HCT116 (cell line): ENCODE data around the gene COL18A1. TPM values are rescaled to one million over a fixed set of nuclear protein-coding genes. Genes with fewer than 3 reads are reported as not detected.

ENCODE experiments used
- ATAC-seq: fragments of 200-7000 bp; cut with Tn5 transposase; 2 replicates; pipeline ENCODE4 v1.9.1; 2020; ENCODE audit warnings: mild to moderate bottlenecking, moderate library complexity
- BruUV-seq: library from RNA; stranded (reverse); fragments of 400-500 nt; replicated peaks from 2 replicates; lab custom pipeline; 2021; lab: Mats Ljungman, UMichigan
- CTCF ChIA-PET: fragments of 300-600 bp; sonication (Branson Sonifier 250); formaldehyde crosslinking; loops from one replicate; lab custom pipeline; 2021; ENCODE audit warnings: antibody characterized with exemption; lab: Charles Lee
- POLR2A ChIA-PET: fragments of 300-600, 350-600 bp; sonication (Branson Sonifier 250); formaldehyde crosslinking; loops from one replicate; lab custom pipeline; 2021; ENCODE audit warnings: antibody characterized with exemption; lab: Charles Lee
- RAD21 ChIA-PET, 2 experiments: fragments of 300-600 bp; sonication (Branson Sonifier 250); formaldehyde crosslinking; loops; one replicate each; lab custom pipeline; 2023; ENCODE audit warnings: low total read pairs in 2 of 2; ENCODE audit not compliant: uncharacterized antibody in 2 of 2, unreplicated experiment in 2 of 2, low non-redundant PET in 1 of 2; lab: Charles Lee
- DNase-seq: peaks from one replicate; pipeline ENCODE4 v3.0.0-alpha.2; 2010; ENCODE audit warnings: low read depth, low spot score
- H2AFZ ChIP-seq: fragments of 200-600 bp; shearing (Covaris generic), sonication (generic); 2 replicates; pipeline ENCODE4 v1.6.1; 2017; ENCODE audit warnings: low read depth, mixed run types, mixed read lengths, antibody characterized with exemption, low read length; ENCODE audit not compliant: poor library complexity, severe bottlenecking
- H3K27ac ChIP-seq: 2 replicates; pipeline ENCODE4 v1.5.1; 2012; ENCODE audit warnings: low read depth, low read length
- H3K27me3 ChIP-seq: fragments of 200-600 bp; sonication (generic); 2 replicates; pipeline ENCODE4 v1.6.1; 2016; ENCODE audit warnings: mixed run types, low read length, mixed read lengths; ENCODE audit not compliant: insufficient read depth
- H3K36me3 ChIP-seq, 2 experiments: fragments of 200-500 bp in 1 of 2; fragments of 200-600 bp in 1 of 2; sonication (Bioruptor generic) in 1 of 2; sonication (generic) in 1 of 2; 2 replicates each; pipeline versions ENCODE4 v1.5.1 to v1.6.1; 2014 to 2016; ENCODE audit warnings: low read length in 2 of 2, inconsistent platforms in 1 of 2, mixed read lengths in 1 of 2, mixed run types in 1 of 2; ENCODE audit not compliant: insufficient read depth in 2 of 2, control insufficient read depth in 1 of 2
- H3K4me1 ChIP-seq, 2 experiments: fragments of 200-600 bp in 1 of 2; sonication (generic) in 1 of 2; 2 replicates each; pipeline versions ENCODE4 v1.5.1 to v1.6.1; 2012 to 2017; ENCODE audit warnings: low read length in 2 of 2, inconsistent platforms in 1 of 2, mild to moderate bottlenecking in 1 of 2, mixed read lengths in 1 of 2, mixed run types in 1 of 2, moderate library complexity in 1 of 2; ENCODE audit not compliant: insufficient read depth in 2 of 2, control insufficient read depth in 1 of 2
- H3K4me2 ChIP-seq: fragments of 200-600 bp; sonication (generic); 2 replicates; pipeline ENCODE4 v1.6.1; 2017; ENCODE audit warnings: mixed run types, low read length, mixed read lengths
- H3K4me3 ChIP-seq, 2 experiments: fragments of 200-600 bp in 1 of 2; sonication (generic) in 1 of 2; replicated peaks in 1 of 2; 2 replicates each; pipeline ENCODE4 v1.5.1; 2011 to 2016; ENCODE audit warnings: low read length in 2 of 2, control low read depth in 1 of 2, low read depth in 1 of 2, mild to moderate bottlenecking in 1 of 2, mixed read lengths in 1 of 2, mixed run types in 1 of 2
- H3K79me2 ChIP-seq: fragments of 200-600 bp; sonication (generic); 2 replicates; pipeline ENCODE4 v1.6.1; 2017; ENCODE audit warnings: mild to moderate bottlenecking, mixed run types, low read length, moderate library complexity, mixed read lengths; ENCODE audit not compliant: insufficient read depth
- H3K9ac ChIP-seq: fragments of 200-600 bp; sonication (generic); 2 replicates; pipeline ENCODE4 v1.6.1; 2016; ENCODE audit warnings: low read length, mixed read lengths
- H3K9me2 ChIP-seq: fragments of 200-600 bp; sonication (generic), shearing (Covaris generic); 2 replicates; pipeline ENCODE4 v1.6.1; 2017; ENCODE audit warnings: mixed run types, mild to moderate bottlenecking, moderate library complexity; ENCODE audit not compliant: insufficient read depth
- H3K9me3 ChIP-seq, 2 experiments: fragments of 200-500 bp in 1 of 2; fragments of 200-600 bp in 1 of 2; sonication (Bioruptor generic) in 1 of 2; sonication (generic) in 1 of 2; 2 replicates each; pipeline ENCODE4 v1.6.1; 2014 to 2017; ENCODE audit warnings: low read length in 2 of 2, mixed read lengths in 2 of 2, inconsistent platforms in 1 of 2, low read depth in 1 of 2, mild to moderate bottlenecking in 1 of 2, mixed run types in 1 of 2, moderate library complexity in 1 of 2; ENCODE audit not compliant: control insufficient read depth in 1 of 2, insufficient read depth in 1 of 2
- H4K20me1 ChIP-seq: fragments of 200-600 bp; sonication (generic), shearing (Covaris generic); 2 replicates; pipeline ENCODE4 v1.6.1; 2017; ENCODE audit warnings: mixed run types, mild to moderate bottlenecking, moderate library complexity; ENCODE audit not compliant: insufficient read depth
- ATF3 ChIP-seq: IDR thresholded peaks from 2 replicates; pipeline ENCODE4 v1.6.1; 2012
- CBX3 ChIP-seq: IDR thresholded peaks from 2 replicates; pipeline ENCODE4 v1.6.1; 2012; ENCODE audit warnings: low read depth
- EGR1 ChIP-seq: IDR thresholded peaks from 2 replicates; pipeline ENCODE4 v1.6.1; 2012; ENCODE audit warnings: low read depth
- ELF1 ChIP-seq: IDR thresholded peaks from 2 replicates; pipeline ENCODE4 v1.6.1; 2012; ENCODE audit warnings: low read depth, borderline replicate concordance
- EZH2 ChIP-seq: fragments of 200-600 bp; sonication (generic); IDR thresholded peaks from 2 replicates; pipeline ENCODE4 v1.6.1; 2017; ENCODE audit warnings: antibody characterized with exemption, mixed run types
- EZH2phosphoT487 ChIP-seq: fragments of 200-600 bp; IDR thresholded peaks from 2 replicates; pipeline ENCODE4 v1.6.1; 2018; ENCODE audit warnings: antibody characterized with exemption, borderline replicate concordance
- FOSL1 ChIP-seq: IDR thresholded peaks from 2 replicates; pipeline ENCODE4 v1.6.1; 2012; ENCODE audit warnings: low read depth
- JUND ChIP-seq: IDR thresholded peaks from 2 replicates; pipeline ENCODE4 v1.6.1; 2012
- MAX ChIP-seq: IDR thresholded peaks from 2 replicates; pipeline ENCODE4 v1.6.1; 2012
- POLR2AphosphoS5 ChIP-seq: IDR thresholded peaks from 2 replicates; pipeline ENCODE4 v1.6.1; 2011; ENCODE audit warnings: mild to moderate bottlenecking, low read depth, low read length, moderate library complexity
- RAD21 ChIP-seq: IDR thresholded peaks from 2 replicates; pipeline ENCODE4 v1.6.1; 2012; ENCODE audit warnings: low read depth, mild to moderate bottlenecking
- REST ChIP-seq: IDR thresholded peaks from 2 replicates; pipeline ENCODE4 v1.6.1; 2012; ENCODE audit warnings: low read depth
- SIN3A ChIP-seq: IDR thresholded peaks from 2 replicates; pipeline ENCODE4 v1.6.1; 2012; ENCODE audit warnings: low read depth
- SP1 ChIP-seq: IDR thresholded peaks from 2 replicates; pipeline ENCODE4 v1.6.1; 2012; ENCODE audit warnings: low read depth
- SRF ChIP-seq: IDR thresholded peaks from 2 replicates; pipeline ENCODE4 v1.6.1; 2012; ENCODE audit warnings: low read depth
- TCF7L2 ChIP-seq: IDR thresholded peaks from 2 replicates; pipeline ENCODE4 v1.7.0; 2011; ENCODE audit warnings: borderline replicate concordance, inconsistent platforms; ENCODE audit not compliant: insufficient read depth, insufficient read length; ENCODE audit errors: extremely low read depth
- YY1 ChIP-seq: IDR thresholded peaks from 2 replicates; pipeline ENCODE4 v1.6.1; 2011; ENCODE audit warnings: low read length, low read depth, moderate library complexity, mild to moderate bottlenecking; ENCODE audit not compliant: insufficient replicate concordance; ENCODE audit errors: extremely low read depth
- ZBTB33 ChIP-seq: IDR thresholded peaks from 2 replicates; pipeline ENCODE4 v1.6.1; 2011; ENCODE audit warnings: mild to moderate bottlenecking, low read length, moderate library complexity; ENCODE audit not compliant: insufficient replicate concordance; ENCODE audit errors: extremely low read depth
- intact Hi-C: fragments of 100-400 bp; cut with micrococcal nuclease; formaldehyde crosslinking; loops from 2 replicates; pipeline ENCODE4 v1.10.0; 2022
- total RNA-seq: library from RNA; stranded (reverse); gene quantifications from one replicate; pipeline ENCODE4 v1.2.1, GENCODE V29; 2021; ENCODE audit not compliant: unreplicated experiment

The COL18A1 gene
- total RNA-seq, 1 experiment from 2014 or later = 59.5 TPM

- peaks cover 0 to 5% of the 10 kb centered on the region in 2 experiments; a peak in 1 of 4 replicates for H3K9me3 ChIP-seq
- no peak for TF ChIP-seq SRF
- TF ChIP-seq REST = no peak
- TF ChIP-seq JUND = no peak
- TF ChIP-seq RAD21 = no peak
- TF ChIP-seq TCF7L2 = no peak
- no peak for TF ChIP-seq MAX
- no peak for TF ChIP-seq CBX3
- no peak for TF ChIP-seq ZBTB33
- TF ChIP-seq EGR1 = no peak
- TF ChIP-seq SIN3A = no peak
- TF ChIP-seq EZH2phosphoT487 = no peak
- TF ChIP-seq ELF1 = no peak
- no peak for TF ChIP-seq ATF3
- no peak for TF ChIP-seq FOSL1
- TF ChIP-seq YY1 = no peak
- TF ChIP-seq POLR2AphosphoS5 = no peak
- no peak for TF ChIP-seq SP1
- TF ChIP-seq EZH2 = no peak
- TF ChIP-seq, all 23 proteins: peak for 0
- no TSS peak for BruUV-seq
- Histone ChIP-seq H3K4me2 (no peak overlapping the region), H3K27me3 (no peaks in the 10 kb centered on the region), H3K9me2 (no peaks in the 10 kb centered on the region), H2AFZ (no peak overlapping the region), H3K9ac (no peak overlapping the region), H3K27ac (no peak overlapping the region), H3K79me2 (peaks cover 20% of the 10 kb centered on the region), H3K36me3 (no peaks in the 10 kb centered on the region), H3K4me3 (no peak overlapping the region), H3K4me1 (peaks cover 18 to 33% of the 10 kb centered on the region in 2 experiments), H4K20me1 (no peaks in the 10 kb centered on the region)
- no peak for DNase-seq
- ChIA-PET RAD21 (no interaction called here), CTCF (no interaction called here), POLR2A (no interaction called here)
- ATAC-seq = no peak
- intact Hi-C loops = no loop called here
These were observed 1.7 kb upstream of the COL18A1 start for GRCh38 chr21:45403133-45403824.
